PC-3 (cell line): Measurements from ENCODE around the gene PPP1R16B. TPM values are rescaled to one million over a fixed set of nuclear protein-coding genes. Genes with fewer than 3 reads are reported as not detected.

Experiments
- ATAC-seq: fragments of 200-7000 bp; cut with Tn5 transposase; 2 replicates; pipeline ENCODE4 v1.9.1; 2020; ENCODE audit warnings: mild to moderate bottlenecking, moderate library complexity
- BruUV-seq: library from RNA; stranded (reverse); fragments of 400-500 nt; replicated peaks from 2 replicates; lab custom pipeline; 2021; lab: Mats Ljungman, UMichigan
- CTCF ChIA-PET: fragments of 300-600 bp; sonication (Branson Sonifier 250); formaldehyde crosslinking; loops from one replicate; lab custom pipeline; 2022; ENCODE audit warnings: antibody characterized with exemption; lab: Charles Lee
- POLR2A ChIA-PET: fragments of 300-600 bp; sonication (Branson Sonifier 250); formaldehyde crosslinking; loops from one replicate; lab custom pipeline; 2022; ENCODE audit warnings: antibody characterized with exemption; ENCODE audit not compliant: unreplicated experiment; lab: Charles Lee
- DNase-seq: peaks from one replicate; pipeline ENCODE4 v3.0.0-alpha.2; 2015
- H2AFZ ChIP-seq: fragments of 300-600 bp; sonication (generic); 2 replicates; pipeline ENCODE4 v1.6.0; 2016; ENCODE audit warnings: antibody characterized with exemption, low read length
- H3F3A ChIP-seq: fragments of 300-600 bp; sonication (generic); one replicate; pipeline ENCODE4 v1.6.0; 2017; ENCODE audit warnings: antibody characterized with exemption, low read length, control low read depth, mild to moderate bottlenecking; ENCODE audit not compliant: unreplicated experiment
- H3K27ac ChIP-seq: fragments of 300-600 bp; sonication (generic); 2 replicates; pipeline ENCODE4 v1.5.1; 2016; ENCODE audit warnings: mild to moderate bottlenecking, low read length
- H3K27me3 ChIP-seq: fragments of 300-600 bp; sonication (generic); 2 replicates; pipeline ENCODE4 v1.6.1; 2016; ENCODE audit warnings: low read length, mixed read lengths
- H3K36me3 ChIP-seq: fragments of 300-600 bp; sonication (generic); 2 replicates; pipeline ENCODE4 v1.6.1; 2016; ENCODE audit warnings: low read depth, mixed run types, low read length, mixed read lengths
- H3K4me1 ChIP-seq: fragments of 300-600 bp; sonication (generic); 2 replicates; pipeline ENCODE4 v1.5.1; 2016; ENCODE audit warnings: low read length; ENCODE audit not compliant: insufficient read depth
- H3K4me2 ChIP-seq: fragments of 300-600 bp; sonication (generic); 2 replicates; pipeline ENCODE4 v1.6.0; 2016; ENCODE audit warnings: low read length
- H3K4me3 ChIP-seq: fragments of 300-600 bp; sonication (generic); 2 replicates; pipeline ENCODE4 v1.5.1; 2016; ENCODE audit warnings: mild to moderate bottlenecking, low read length, mixed read lengths
- H3K79me2 ChIP-seq: fragments of 300-600 bp; sonication (generic); 2 replicates; pipeline ENCODE4 v1.6.1; 2017; ENCODE audit warnings: low read length, mixed read lengths
- H3K9ac ChIP-seq: fragments of 300-600 bp; sonication (generic); 2 replicates; pipeline ENCODE4 v1.6.0; 2016; ENCODE audit warnings: mild to moderate bottlenecking, low read length
- H3K9me2 ChIP-seq: fragments of 300-600 bp; sonication (generic); replicated peaks from 2 replicates; pipeline ENCODE4 v1.6.1; 2016; ENCODE audit warnings: mixed run types, low read length, mixed read lengths
- H3K9me3 ChIP-seq: fragments of 300-600 bp; sonication (generic); 2 replicates; pipeline ENCODE4 v1.6.1; 2016; ENCODE audit warnings: low read length, mixed read lengths
- H4K20me1 ChIP-seq: fragments of 300-600 bp; sonication (generic); 2 replicates; pipeline ENCODE4 v1.6.1; 2016; ENCODE audit warnings: low read length, mixed read lengths
- EZH2 ChIP-seq: fragments of 300-600 bp; sonication (generic); IDR thresholded peaks from one replicate; pipeline ENCODE4 v1.6.1; 2017; ENCODE audit warnings: antibody characterized with exemption, mild to moderate bottlenecking, low read length; ENCODE audit not compliant: unreplicated experiment
- EZH2phosphoT487 ChIP-seq: fragments of 300-600 bp; sonication (generic); IDR thresholded peaks from 2 replicates; pipeline ENCODE4 v1.6.1; 2018; ENCODE audit warnings: mild to moderate bottlenecking, antibody characterized with exemption, low read length, borderline replicate concordance
- intact Hi-C: fragments of 100-400 bp; cut with micrococcal nuclease; formaldehyde crosslinking; loops from 2 replicates; pipeline ENCODE4 v1.9.0; 2023
- total RNA-seq: library from RNA; depleted of rRNA; stranded (reverse); fragments of >200 nt; gene quantifications from 2 replicates; pipeline ENCODE4 v1.2.3, GENCODE V29; 2014
- TF ChIP-seq, protein P1 (sequence below): fragments of 300-600 bp; sonication (generic); conservative IDR thresholded peaks from 2 replicates; pipeline ENCODE4 v1.5.1; 2017; ENCODE audit warnings: antibody characterized with exemption, low read depth, mild to moderate bottlenecking, low read length

The PPP1R16B gene
- total RNA-seq, 1 experiment from 2014 or later, result 0.04 TPM

DNA sequence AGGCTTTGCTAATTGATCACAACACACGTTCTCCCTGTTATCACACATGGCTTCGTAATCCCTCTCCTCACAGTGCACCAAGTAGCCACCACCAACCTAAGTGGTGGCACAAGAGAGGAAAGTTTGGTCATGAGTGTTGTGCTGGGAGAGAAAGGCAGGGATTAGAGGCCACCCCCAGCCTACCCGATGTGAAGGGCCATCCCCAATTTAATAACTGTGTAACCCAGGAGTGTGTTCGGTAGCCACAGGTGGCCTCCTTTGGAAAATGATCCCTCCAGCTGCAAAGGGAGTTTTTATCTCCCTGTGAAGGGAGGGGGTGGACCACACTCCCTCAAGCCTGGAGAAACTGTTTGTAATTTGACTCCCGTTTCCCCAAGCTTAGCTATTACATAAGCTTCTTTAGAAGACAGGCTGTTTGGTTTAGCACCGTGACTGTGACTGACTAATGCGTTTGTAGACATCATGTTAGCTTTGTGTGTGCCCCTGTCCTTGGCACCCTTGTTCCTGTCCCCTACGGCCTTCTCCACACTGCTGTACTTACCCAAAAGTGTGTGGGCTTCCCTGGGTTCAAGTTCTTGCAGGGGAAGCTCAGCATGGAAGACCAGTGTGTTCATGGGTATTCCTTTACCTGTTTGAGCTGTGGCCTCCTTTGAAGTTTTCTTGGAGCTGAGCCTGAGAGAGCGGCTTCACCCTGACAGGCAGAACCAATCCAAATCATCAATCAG is 20.6 kb downstream of the PPP1R16B start:
- Histone ChIP-seq H3K4me3 (no peak overlapping the region), H3K9ac (no peak overlapping the region), H3K4me2 (no peak overlapping the region), H4K20me1 (no peaks in the 10 kb centered on the region), H3K9me3 (no peaks in the 10 kb centered on the region), H3K27me3 (peaks cover 27% of the 10 kb centered on the region; the same call in 1 of the 2 replicates), H2AFZ (no peak overlapping the region), H3K36me3 (no peaks in the 10 kb centered on the region), H3K4me1 (peaks cover 13% of the 10 kb centered on the region; the same call in 1 of the 2 replicates), H3K27ac (no peak overlapping the region), H3K79me2 (no peaks in the 10 kb centered on the region), H3F3A (no peaks in the 10 kb centered on the region), H3K9me2 (no peaks in the 10 kb centered on the region)
- no peak for TF ChIP-seq EZH2
- TF ChIP-seq, protein P1, sequence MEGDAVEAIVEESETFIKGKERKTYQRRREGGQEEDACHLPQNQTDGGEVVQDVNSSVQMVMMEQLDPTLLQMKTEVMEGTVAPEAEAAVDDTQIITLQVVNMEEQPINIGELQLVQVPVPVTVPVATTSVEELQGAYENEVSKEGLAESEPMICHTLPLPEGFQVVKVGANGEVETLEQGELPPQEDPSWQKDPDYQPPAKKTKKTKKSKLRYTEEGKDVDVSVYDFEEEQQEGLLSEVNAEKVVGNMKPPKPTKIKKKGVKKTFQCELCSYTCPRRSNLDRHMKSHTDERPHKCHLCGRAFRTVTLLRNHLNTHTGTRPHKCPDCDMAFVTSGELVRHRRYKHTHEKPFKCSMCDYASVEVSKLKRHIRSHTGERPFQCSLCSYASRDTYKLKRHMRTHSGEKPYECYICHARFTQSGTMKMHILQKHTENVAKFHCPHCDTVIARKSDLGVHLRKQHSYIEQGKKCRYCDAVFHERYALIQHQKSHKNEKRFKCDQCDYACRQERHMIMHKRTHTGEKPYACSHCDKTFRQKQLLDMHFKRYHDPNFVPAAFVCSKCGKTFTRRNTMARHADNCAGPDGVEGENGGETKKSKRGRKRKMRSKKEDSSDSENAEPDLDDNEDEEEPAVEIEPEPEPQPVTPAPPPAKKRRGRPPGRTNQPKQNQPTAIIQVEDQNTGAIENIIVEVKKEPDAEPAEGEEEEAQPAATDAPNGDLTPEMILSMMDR, result no peak
- no peak for TF ChIP-seq EZH2phosphoT487
- POLR2A ChIA-PET, result no interaction called here
- ATAC-seq, result peak; percentile 97
- CTCF ChIA-PET, result no interaction called here
- no TSS peak for BruUV-seq
- intact Hi-C loops, result no loop called here
- DNase-seq, result peak; percentile 80

DNA sequence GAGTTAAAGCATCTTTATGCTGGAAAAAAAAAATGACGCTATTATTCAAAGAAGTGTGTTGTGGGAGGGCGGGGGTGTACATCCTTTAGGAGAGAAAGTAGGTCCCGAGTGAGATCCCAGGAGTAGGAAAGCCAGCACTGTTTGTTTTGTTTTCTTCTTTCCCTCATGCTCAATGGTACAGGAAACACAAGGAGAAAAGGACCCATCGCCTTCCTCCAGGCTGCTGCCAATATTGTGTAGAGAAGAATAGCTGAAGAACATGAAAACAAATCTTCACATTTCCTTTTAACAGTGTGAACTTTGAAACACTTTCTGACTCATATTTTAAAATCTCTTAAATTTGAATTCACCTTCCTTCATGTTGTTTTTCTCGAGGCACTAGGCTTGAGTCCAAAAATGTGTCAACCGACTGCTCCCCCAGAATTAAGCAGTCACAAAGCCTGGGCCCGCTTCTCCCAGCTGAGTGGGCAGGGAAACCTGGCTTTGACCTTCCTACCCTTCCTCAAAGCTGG is 22.3 kb downstream of the PPP1R16B start:
- Histone ChIP-seq H3K36me3 (no peaks in the 10 kb centered on the region), H3K9me2 (no peaks in the 10 kb centered on the region), H3K9me3 (no peaks in the 10 kb centered on the region), H3F3A (no peaks in the 10 kb centered on the region), H2AFZ (no peak overlapping the region), H4K20me1 (no peaks in the 10 kb centered on the region), H3K4me1 (peaks cover 13% of the 10 kb centered on the region; the same call in 1 of the 2 replicates), H3K27me3 (peaks cover 12% of the 10 kb centered on the region; the same call in 1 of the 2 replicates), H3K27ac (no peak overlapping the region), H3K9ac (no peak overlapping the region), H3K4me3 (no peak overlapping the region), H3K4me2 (no peak overlapping the region), H3K79me2 (no peaks in the 10 kb centered on the region)
- POLR2A ChIA-PET, result no interaction called here
- CTCF ChIA-PET, result no interaction called here
- TF ChIP-seq, protein P1, result no peak
- TF ChIP-seq EZH2phosphoT487 (no peak), EZH2 (no peak)
- no TSS peak for BruUV-seq
- intact Hi-C loops, result no loop called here
- ATAC-seq, result no peak; the same call in 1 of the 2 replicates
- no peak for DNase-seq
